Dendritic cell treated with granulocyte-macrophage colony-stimulating factor and Interleukin-4, amounts not matched to agents 40 ng/mL and 50 ng/mL, for 4 days (primary cell): ENCODE measurements around the gene ENTPD7.
A peak's percentile ranks its signal among the peaks of the same experiment; 100 is the strongest.

ENCODE experiments used
- H3K27ac Mint-ChIP-seq: one replicate; pipeline ENCODE4 v1.8.0; 2022; ENCODE audit warnings: mild to moderate bottlenecking, mixed read lengths
- H3K27me3 Mint-ChIP-seq: one replicate; pipeline ENCODE4 v1.8.0; 2022; ENCODE audit warnings: mild to moderate bottlenecking, mixed read lengths
- H3K36me3 Mint-ChIP-seq: one replicate; pipeline ENCODE4 v1.8.0; 2022; ENCODE audit warnings: low read depth, mixed read lengths
- H3K4me1 Mint-ChIP-seq: one replicate; pipeline ENCODE4 v1.8.0; 2022; ENCODE audit warnings: low read depth, mixed read lengths
- H3K4me3 Mint-ChIP-seq: one replicate; pipeline ENCODE4 v1.8.0; 2022; ENCODE audit warnings: mild to moderate bottlenecking, moderate library complexity, mixed read lengths
- H3K9me3 Mint-ChIP-seq: one replicate; pipeline ENCODE4 v1.8.0; 2022; ENCODE audit warnings: mixed read lengths
- intact Hi-C: fragments of 100-400 bp; cut with micrococcal nuclease; formaldehyde crosslinking; loops from one replicate; pipeline ENCODE4 v1.15.0; 2022

The ENTPD7 gene

DNA sequence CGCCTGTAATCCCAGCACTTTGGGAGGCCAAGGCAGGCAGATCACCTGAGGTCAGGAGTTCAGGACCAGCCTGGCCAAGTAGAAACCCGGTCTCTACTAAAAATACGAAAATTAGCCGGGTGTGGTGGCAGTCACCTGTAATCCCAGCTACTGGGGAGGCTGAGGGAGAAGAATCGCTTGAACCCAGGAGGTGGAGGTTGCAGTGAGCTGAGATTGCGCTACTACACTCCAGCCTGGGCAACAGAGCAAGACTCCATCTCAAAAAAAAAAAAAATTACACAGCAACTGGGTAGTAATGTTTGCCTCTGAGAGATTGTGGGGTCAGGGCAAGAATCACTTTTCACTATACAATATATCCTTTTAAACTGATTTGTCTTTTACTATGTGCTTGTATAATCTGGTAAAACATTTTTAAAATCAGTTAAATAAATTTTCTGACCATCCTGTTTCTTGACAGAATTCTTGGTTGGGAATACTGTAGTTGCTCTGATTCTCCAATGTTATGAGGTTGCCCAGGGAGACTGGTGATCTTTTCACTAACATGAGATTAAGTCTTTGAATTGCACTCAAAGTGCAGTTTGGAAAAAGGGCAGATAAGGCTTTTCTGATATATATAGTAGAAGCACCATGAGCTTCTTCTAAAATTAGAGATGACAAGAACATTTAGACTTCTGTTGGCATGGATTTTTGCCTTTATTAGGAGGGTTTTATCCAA, 1.5 kb downstream of the ENTPD7 start:
- Mint-ChIP-seq H3K4me3 (no peak overlapping the region), H3K4me1 (peaks cover 42% of the 10 kb centered on the region), H3K27ac (no peak overlapping the region), H3K36me3 (peaks cover 40% of the 10 kb centered on the region), H3K27me3 (no peaks in the 10 kb centered on the region), H3K9me3 (no peaks in the 10 kb centered on the region)
- intact Hi-C loops = no loop called here

DNA sequence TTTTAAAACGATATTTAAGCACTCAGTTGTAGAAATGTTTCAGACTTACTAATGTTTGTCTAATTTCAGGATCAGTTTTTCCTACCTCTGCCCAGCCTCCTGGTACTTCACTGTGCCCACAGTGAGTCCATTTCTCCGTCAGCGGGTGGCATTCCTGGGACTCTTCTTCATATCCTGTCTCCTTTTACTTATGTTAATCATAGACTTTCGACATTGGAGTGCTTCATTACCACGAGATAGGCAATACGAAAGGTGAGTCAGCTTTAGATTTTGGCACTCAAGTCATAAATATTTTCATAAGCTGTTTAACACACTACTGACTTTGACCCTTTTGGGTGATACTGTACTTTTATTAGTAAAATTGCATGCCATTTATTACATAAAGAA, 2.1 kb downstream of the ENTPD7 start:
- Mint-ChIP-seq H3K27ac (no peak overlapping the region), H3K4me3 (no peak overlapping the region), H3K4me1 (peaks cover 36% of the 10 kb centered on the region), H3K27me3 (no peaks in the 10 kb centered on the region), H3K9me3 (no peaks in the 10 kb centered on the region), H3K36me3 (peaks cover 46% of the 10 kb centered on the region)
- intact Hi-C loops = no loop called here

DNA sequence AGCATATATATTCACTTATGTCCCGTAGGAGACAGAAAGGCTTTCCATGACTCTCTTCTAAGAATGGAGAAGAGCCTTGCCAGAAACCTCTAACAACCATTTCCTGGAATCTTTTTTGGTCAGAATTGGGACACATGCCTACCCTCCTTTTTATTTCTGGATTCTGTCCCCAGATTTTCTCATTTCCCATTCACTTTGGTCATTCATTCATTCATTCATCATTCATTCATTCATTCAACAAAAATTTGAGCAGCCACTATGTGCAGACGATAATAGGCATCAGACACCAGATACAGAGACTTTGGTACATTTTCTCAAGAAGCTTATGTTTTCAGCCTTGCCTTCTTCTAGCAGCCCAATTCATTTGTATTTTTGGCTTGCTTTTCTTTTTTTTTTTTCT, 6.0 kb downstream of the ENTPD7 start:
- intact Hi-C loops = no loop called here
- H3K36me3 Mint-ChIP-seq = peaks cover 37% of the 10 kb centered on the region
- H3K4me1 Mint-ChIP-seq = peaks cover 6% of the 10 kb centered on the region

GRCh38 chr10:99667108-99667751, 7.9 kb downstream of the ENTPD7 start:
- H3K4me3 Mint-ChIP-seq = no peak overlapping the region
- H3K27me3 Mint-ChIP-seq = no peaks in the 10 kb centered on the region
- peaks cover 32% of the 10 kb centered on the region for H3K36me3 Mint-ChIP-seq
- H3K9me3 Mint-ChIP-seq = no peaks in the 10 kb centered on the region
- H3K4me1 Mint-ChIP-seq = peaks cover 2% of the 10 kb centered on the region
- no peak overlapping the region for H3K27ac Mint-ChIP-seq
- intact Hi-C loops = no loop called here

More for the DNA sequence above, 6.0 kb downstream of the ENTPD7 start:
- peak overlapping the region; percentile 45 for H3K27ac Mint-ChIP-seq
- no peaks in the 10 kb centered on the region for H3K9me3 Mint-ChIP-seq
- H3K27me3 Mint-ChIP-seq = no peaks in the 10 kb centered on the region
- H3K4me3 Mint-ChIP-seq = no peak overlapping the region

DNA sequence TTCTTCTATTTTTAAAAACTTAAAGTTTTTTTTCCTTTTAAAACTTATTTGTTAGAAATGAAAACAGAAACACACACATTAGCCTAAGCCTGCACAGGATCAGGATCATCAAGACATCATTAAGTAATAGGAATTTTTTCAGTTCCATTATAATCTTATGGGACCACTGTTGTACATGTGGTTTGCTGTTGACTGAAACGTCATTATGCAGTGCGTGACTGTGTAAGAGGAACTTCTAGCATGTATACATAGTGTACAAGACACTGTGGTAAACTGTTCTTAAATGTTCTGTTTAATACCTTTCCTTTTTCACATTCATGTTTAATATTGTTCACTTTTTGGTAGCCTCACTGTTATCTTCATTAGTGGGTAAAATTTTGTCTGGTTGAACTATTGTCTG, 12.1 kb downstream of the ENTPD7 start:
- Mint-ChIP-seq H3K4me1 (peaks cover 32% of the 10 kb centered on the region), H3K27me3 (no peaks in the 10 kb centered on the region), H3K4me3 (no peak overlapping the region), H3K9me3 (peaks cover 15% of the 10 kb centered on the region), H3K36me3 (peaks cover 4% of the 10 kb centered on the region), H3K27ac (no peak overlapping the region)
- intact Hi-C loops = no loop called here

GRCh38 chr10:99672884-99673283, 13.6 kb downstream of the ENTPD7 start:
- Mint-ChIP-seq H3K4me3 (no peak overlapping the region), H3K27ac (peak overlapping the region; percentile 75), H3K36me3 (no peaks in the 10 kb centered on the region), H3K9me3 (peaks cover 15% of the 10 kb centered on the region), H3K4me1 (peaks cover 39% of the 10 kb centered on the region), H3K27me3 (no peaks in the 10 kb centered on the region)
- intact Hi-C loops = no loop called here

DNA sequence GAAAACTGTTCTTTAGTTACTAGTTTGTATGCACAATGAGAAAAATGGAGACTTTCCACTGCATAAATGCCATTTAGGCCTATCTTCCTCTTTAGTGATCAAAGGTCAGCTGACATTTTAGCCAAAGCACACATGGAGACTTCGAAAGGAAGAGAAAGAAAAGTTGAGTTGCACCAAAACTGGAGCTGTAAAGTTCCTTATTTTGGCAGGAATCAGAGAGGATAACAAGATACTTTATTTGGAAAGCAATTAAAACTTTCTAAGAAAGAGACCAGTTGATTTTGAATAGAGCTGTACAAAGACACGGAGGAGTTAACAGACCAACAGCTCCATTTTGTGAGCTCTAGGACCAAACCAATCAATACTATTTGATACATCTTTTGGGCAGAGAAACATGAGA, 14.2 kb downstream of the ENTPD7 start:
- intact Hi-C loops = no loop called here
- Mint-ChIP-seq H3K4me3 (no peak overlapping the region), H3K36me3 (no peaks in the 10 kb centered on the region)

DNA sequence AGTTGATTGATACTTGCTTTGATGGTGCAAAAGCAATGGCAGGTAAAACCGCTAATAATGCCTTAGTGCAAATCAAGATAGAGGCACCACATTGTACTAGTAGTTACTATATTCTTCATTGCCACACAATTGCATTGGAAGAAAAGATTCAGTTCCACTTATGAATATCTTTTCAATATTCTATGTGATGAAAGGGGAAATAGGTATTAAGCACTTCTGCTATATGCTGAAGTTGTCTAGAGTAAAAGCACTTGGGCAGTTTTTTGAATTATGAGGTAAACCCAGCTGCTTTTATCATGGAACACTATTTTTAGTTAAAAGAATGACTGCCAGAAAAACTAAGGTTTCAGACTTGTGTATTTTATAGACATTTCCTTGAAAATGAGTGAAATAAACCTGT, 15.5 kb downstream of the ENTPD7 start:
- peaks cover 39% of the 10 kb centered on the region for H3K4me1 Mint-ChIP-seq
- no peak overlapping the region for H3K4me3 Mint-ChIP-seq
- H3K9me3 Mint-ChIP-seq = peaks cover 15% of the 10 kb centered on the region
- intact Hi-C loops = no loop called here
- H3K27ac Mint-ChIP-seq = peak overlapping the region; percentile 75
- H3K27me3 Mint-ChIP-seq = no peaks in the 10 kb centered on the region
- peaks cover 6% of the 10 kb centered on the region for H3K36me3 Mint-ChIP-seq

More for the DNA sequence above, 14.2 kb downstream of the ENTPD7 start:
- H3K27me3 Mint-ChIP-seq = no peaks in the 10 kb centered on the region
- peak overlapping the region; percentile 75 for H3K27ac Mint-ChIP-seq
- peaks cover 15% of the 10 kb centered on the region for H3K9me3 Mint-ChIP-seq
- H3K4me1 Mint-ChIP-seq = peaks cover 39% of the 10 kb centered on the region

DNA sequence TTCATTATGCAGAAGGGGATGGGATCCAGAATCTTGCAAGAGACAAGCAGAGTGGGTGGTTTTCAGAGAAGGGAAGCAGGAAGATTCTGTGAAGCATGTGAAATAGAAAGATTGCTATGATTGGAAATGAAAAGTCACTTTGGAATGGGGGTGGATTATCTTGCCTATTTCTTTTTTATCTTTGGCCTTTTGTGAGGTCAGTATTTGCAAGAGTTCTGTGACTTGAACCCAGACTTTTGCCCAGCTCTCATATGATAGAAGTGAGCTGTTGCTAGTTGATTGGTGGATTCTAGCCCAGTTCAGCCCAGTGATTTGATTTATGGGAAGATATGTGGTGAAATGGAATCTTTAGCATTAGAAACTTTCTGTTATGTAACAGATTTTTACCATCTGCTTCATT, 17.1 kb downstream of the ENTPD7 start:
- peaks cover 39% of the 10 kb centered on the region for H3K4me1 Mint-ChIP-seq

GRCh38 chr10:99676895-99677294, 17.6 kb downstream of the ENTPD7 start:
- no peaks in the 10 kb centered on the region for H3K27me3 Mint-ChIP-seq
- intact Hi-C loops = no loop called here

More for the DNA sequence above, 17.1 kb downstream of the ENTPD7 start:
- peaks cover 16% of the 10 kb centered on the region for H3K36me3 Mint-ChIP-seq
- intact Hi-C loops = no loop called here
- no peaks in the 10 kb centered on the region for H3K27me3 Mint-ChIP-seq
- no peak overlapping the region for H3K27ac Mint-ChIP-seq
- peaks cover 15% of the 10 kb centered on the region for H3K9me3 Mint-ChIP-seq
- H3K4me3 Mint-ChIP-seq = no peak overlapping the region

GRCh38 chr10:99678921-99679320, 19.6 kb downstream of the ENTPD7 start:
- no peak overlapping the region for H3K27ac Mint-ChIP-seq
- H3K27me3 Mint-ChIP-seq = no peaks in the 10 kb centered on the region
- H3K9me3 Mint-ChIP-seq = peaks cover under 1% of the 10 kb centered on the region
- intact Hi-C loops = no loop called here
- H3K36me3 Mint-ChIP-seq = peaks cover 16% of the 10 kb centered on the region
- H3K4me3 Mint-ChIP-seq = no peak overlapping the region
- H3K4me1 Mint-ChIP-seq = peaks cover 25% of the 10 kb centered on the region

More at GRCh38 chr10:99676895-99677294, 17.6 kb downstream of the ENTPD7 start:
- Mint-ChIP-seq H3K9me3 (peaks cover 15% of the 10 kb centered on the region), H3K4me3 (no peak overlapping the region), H3K4me1 (peaks cover 39% of the 10 kb centered on the region), H3K36me3 (peaks cover 16% of the 10 kb centered on the region), H3K27ac (no peak overlapping the region)

DNA sequence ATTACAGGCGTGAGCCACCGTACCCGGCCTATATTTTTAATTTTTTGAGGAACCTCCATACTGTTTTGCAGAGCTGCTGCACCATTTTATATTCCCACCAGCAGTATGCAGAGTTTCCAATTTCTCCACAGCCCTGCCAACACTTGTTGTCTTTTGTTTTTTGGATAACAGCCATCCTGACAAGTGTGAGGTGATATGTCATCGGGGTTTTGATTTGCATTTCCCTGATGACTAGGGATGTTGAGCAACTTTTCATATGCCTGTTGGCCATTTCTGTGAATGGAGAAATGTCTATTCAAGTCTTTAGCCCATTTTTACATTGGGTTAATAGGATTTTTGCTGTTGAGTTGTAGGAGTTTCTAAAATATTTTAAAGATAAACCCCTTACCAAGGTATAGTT, 22.2 kb downstream of the ENTPD7 start:
- no peak overlapping the region for H3K27ac Mint-ChIP-seq
- H3K9me3 Mint-ChIP-seq = no peaks in the 10 kb centered on the region
- intact Hi-C loops = no loop called here
- peaks cover 16% of the 10 kb centered on the region for H3K36me3 Mint-ChIP-seq
- H3K4me3 Mint-ChIP-seq = no peak overlapping the region
- H3K27me3 Mint-ChIP-seq = no peaks in the 10 kb centered on the region
- peaks cover 17% of the 10 kb centered on the region for H3K4me1 Mint-ChIP-seq

DNA sequence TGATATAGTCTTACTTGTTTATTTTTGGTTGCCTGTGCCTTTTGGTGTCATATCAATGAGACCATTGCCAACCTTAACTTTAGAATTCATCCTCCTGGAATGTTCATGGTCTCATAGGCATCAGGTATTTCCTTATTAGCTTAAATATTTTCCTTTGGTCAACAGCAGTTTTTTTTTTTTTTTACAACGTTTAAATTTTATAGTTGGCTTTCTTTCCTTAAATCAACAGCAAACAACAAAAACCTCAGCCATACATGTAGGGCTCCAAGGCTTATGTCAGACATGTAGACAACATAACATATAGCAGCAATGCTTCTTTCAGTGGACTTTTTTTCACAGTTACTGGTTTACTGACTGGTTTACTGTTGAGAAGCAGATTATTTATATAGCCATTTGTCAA, 22.7 kb downstream of the ENTPD7 start:
- Mint-ChIP-seq H3K4me3 (no peak overlapping the region), H3K9me3 (no peaks in the 10 kb centered on the region)
- intact Hi-C loops = no loop called here

DNA sequence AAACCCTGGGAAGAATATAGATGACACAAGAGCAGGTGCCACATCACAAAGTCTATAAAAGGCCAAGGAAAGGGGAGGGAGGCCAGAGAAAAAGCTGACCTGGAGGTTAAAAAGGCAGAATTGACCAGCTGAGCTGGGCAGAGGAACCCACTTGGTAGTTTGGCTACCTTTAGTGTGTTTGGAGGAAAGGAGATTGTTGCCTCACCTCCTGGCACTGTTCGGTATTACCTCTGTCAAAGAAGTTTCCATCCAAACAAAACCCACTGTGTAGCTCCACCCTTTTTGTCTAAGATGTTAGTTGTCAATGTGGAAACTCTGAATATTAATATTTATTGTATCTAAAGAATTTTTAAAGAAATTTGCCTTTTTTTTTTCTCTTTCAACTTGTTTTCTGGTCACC, 23.4 kb downstream of the ENTPD7 start:
- intact Hi-C loops = no loop called here
- Mint-ChIP-seq H3K27me3 (no peaks in the 10 kb centered on the region), H3K36me3 (peaks cover 16% of the 10 kb centered on the region), H3K27ac (no peak overlapping the region), H3K4me1 (peaks cover 12% of the 10 kb centered on the region), H3K9me3 (no peaks in the 10 kb centered on the region), H3K4me3 (no peak overlapping the region)

More for the DNA sequence above, 22.7 kb downstream of the ENTPD7 start:
- Mint-ChIP-seq H3K27me3 (no peaks in the 10 kb centered on the region), H3K36me3 (peaks cover 16% of the 10 kb centered on the region), H3K27ac (no peak overlapping the region), H3K4me1 (peaks cover 12% of the 10 kb centered on the region)
